COR-L47 (cell line): ENCODE measurements around the gene VPS72.
"Not testable (repeated sequence)": the region's sequence is repeated elsewhere in the genome, so short reads cannot be mapped to it uniquely, and the experiment has no call there.

Source experiments
- DNase-seq: peaks from one replicate; lab custom pipeline; 2025; lab: John Stamatoyannopoulos, UW

VPS72 gene

GRCh38 chr1:151189637-151190445 lies at the start of gene VPS72:
Gene VPS72, minus strand, starts transcription at chr1:151190197. Its CDS starts 76 bp downstream, at chr1:151190121.
- DNase-seq, result peak; percentile 88

GRCh38 chr1:151238467-151238739 lies 48.4 kb upstream of the VPS72 start:
- DNase-seq, result no peak

- no peak for DNase-seq
These were observed 47.9 kb upstream of the VPS72 start for GRCh38 chr1:151237678-151238466.

- no peak for DNase-seq
These were observed 45.2 kb upstream of the VPS72 start for GRCh38 chr1:151235235-151235634.

- no peak for DNase-seq
These were observed 32.1 kb upstream of the VPS72 start for GRCh38 chr1:151222130-151222529.

GRCh38 chr1:151221616-151222015 lies 31.6 kb upstream of the VPS72 start:
- no peak for DNase-seq

GRCh38 chr1:151213560-151213959 lies 23.6 kb upstream of the VPS72 start:
- DNase-seq, result no peak

- DNase-seq, result no peak
These were observed 22.1 kb upstream of the VPS72 start for GRCh38 chr1:151211972-151212705.

- DNase-seq, result peak; percentile 26
These were observed 20.8 kb upstream of the VPS72 start for GRCh38 chr1:151210830-151211229.

GRCh38 chr1:151205381-151205965 lies 15.5 kb upstream of the VPS72 start:
- DNase-seq, result not testable (repeated sequence)

- no peak for DNase-seq
These were observed 10.0 kb upstream of the VPS72 start for GRCh38 chr1:151199873-151200581.

GRCh38 chr1:151198254-151199127 lies 8.5 kb upstream of the VPS72 start, which contains the start of gene PIP5K1A:
Gene PIP5K1A, plus strand, starts transcription at chr1:151198552. Its CDS starts 445 bp downstream, at chr1:151198997.
- DNase-seq, result peak; percentile 98

GRCh38 chr1:151197863-151198253 lies 7.9 kb upstream of the VPS72 start:
- no peak for DNase-seq

GRCh38 chr1:151196292-151196800 lies 6.3 kb upstream of the VPS72 start:
- DNase-seq, result peak; percentile 70

- DNase-seq, result not testable (repeated sequence)
These were observed 5.0 kb upstream of the VPS72 start for GRCh38 chr1:151194894-151195594.

- no peak for DNase-seq
These were observed 3.9 kb upstream of the VPS72 start for GRCh38 chr1:151193856-151194255.

GRCh38 chr1:151193304-151193703 lies 3.3 kb upstream of the VPS72 start:
- no peak for DNase-seq

- no peak for DNase-seq
These were observed 2.0 kb upstream of the VPS72 start for GRCh38 chr1:151192047-151192446.

- not testable (repeated sequence) for DNase-seq
These were observed 1.3 kb downstream of the VPS72 start for GRCh38 chr1:151188667-151189066.

GRCh38 chr1:151187205-151187604 lies 2.8 kb downstream of the VPS72 start:
- DNase-seq, result no peak
